Measurements from ENCODE around the gene MYO7A.

The MYO7A gene

DNA sequence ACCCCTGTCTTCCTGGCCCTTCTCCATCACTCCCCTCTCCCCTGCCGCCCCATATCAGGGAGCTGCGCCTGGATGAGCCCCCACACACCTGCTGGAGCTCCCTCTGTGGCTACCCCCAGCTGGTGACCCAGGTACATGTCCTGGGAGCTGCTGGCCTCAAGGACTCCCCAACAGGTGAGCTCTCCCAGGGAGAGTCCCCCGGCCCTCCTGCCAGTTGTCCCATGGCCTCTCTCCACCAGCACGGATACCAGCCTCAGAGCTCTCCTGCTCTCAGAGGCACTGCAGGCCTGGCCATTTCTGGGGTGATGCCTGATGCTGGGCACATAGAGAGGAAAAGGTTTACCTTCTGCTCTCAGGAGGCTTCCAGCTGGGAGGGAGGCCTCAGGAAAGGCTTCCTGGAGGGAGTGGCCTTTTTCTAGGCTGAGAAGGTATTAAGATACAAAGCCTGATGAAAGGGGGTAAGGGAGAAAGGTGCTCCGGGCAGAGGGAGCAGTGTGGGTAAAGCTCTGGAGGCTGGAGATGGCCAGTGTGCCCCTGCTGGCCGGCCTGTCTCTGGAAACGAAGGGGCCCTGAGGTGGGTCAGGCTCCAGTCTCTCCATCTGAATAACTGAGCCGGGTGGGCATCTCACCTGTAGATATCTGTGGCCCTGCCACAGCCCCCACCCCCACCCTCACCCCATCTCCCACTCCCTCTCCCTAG lies 6.0 kb upstream of the MYO7A start:
- no peak for DNase-seq
- no peak overlapping the region for H3K9ac ChIP-seq (ENCODE audit: low read length)
- no peak overlapping the region for H3K27ac ChIP-seq (ENCODE audit: low read length)
- no peaks in the 10 kb centered on the region for H3K27me3 ChIP-seq (replicated peaks; ENCODE audit: insufficient read depth, low read length)
- H3F3A ChIP-seq (ENCODE audit: insufficient read depth, low read length): no peaks in the 10 kb centered on the region
- no peak overlapping the region for H3K4me2 ChIP-seq (ENCODE audit: low read depth, low read length)
- H3K9me3 ChIP-seq (replicated peaks; ENCODE audit: insufficient read depth, low read length): no peaks in the 10 kb centered on the region
- H2AFZ ChIP-seq (ENCODE audit: low read length): no peak overlapping the region
- H3K79me2 ChIP-seq (ENCODE audit: low read length): no peaks in the 10 kb centered on the region
- H3K36me3 ChIP-seq (replicated peaks; ENCODE audit: insufficient read depth, low read length): no peaks in the 10 kb centered on the region
- no peaks in the 10 kb centered on the region for H4K20me1 ChIP-seq (ENCODE audit: insufficient read depth, low read length)
- H3K9me2 ChIP-seq (replicated peaks; ENCODE audit: insufficient read depth, low read length): no peaks in the 10 kb centered on the region
- peaks cover 11% of the 10 kb centered on the region for H3K4me1 ChIP-seq (ENCODE audit: low read length)
- H3K4me3 ChIP-seq (ENCODE audit: low read length): no peak overlapping the region
- TF ChIP-seq EZH2 (optimal IDR thresholded peaks at IDR 0.05; ENCODE audit: low read depth, low read length) (no peak), EZH2phosphoT487 (IDR thresholded peaks at IDR 0.05; ENCODE audit: low read length) (no peak)
- TF ChIP-seq, protein P1, sequence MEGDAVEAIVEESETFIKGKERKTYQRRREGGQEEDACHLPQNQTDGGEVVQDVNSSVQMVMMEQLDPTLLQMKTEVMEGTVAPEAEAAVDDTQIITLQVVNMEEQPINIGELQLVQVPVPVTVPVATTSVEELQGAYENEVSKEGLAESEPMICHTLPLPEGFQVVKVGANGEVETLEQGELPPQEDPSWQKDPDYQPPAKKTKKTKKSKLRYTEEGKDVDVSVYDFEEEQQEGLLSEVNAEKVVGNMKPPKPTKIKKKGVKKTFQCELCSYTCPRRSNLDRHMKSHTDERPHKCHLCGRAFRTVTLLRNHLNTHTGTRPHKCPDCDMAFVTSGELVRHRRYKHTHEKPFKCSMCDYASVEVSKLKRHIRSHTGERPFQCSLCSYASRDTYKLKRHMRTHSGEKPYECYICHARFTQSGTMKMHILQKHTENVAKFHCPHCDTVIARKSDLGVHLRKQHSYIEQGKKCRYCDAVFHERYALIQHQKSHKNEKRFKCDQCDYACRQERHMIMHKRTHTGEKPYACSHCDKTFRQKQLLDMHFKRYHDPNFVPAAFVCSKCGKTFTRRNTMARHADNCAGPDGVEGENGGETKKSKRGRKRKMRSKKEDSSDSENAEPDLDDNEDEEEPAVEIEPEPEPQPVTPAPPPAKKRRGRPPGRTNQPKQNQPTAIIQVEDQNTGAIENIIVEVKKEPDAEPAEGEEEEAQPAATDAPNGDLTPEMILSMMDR (IDR thresholded peaks at IDR 0.05; ENCODE audit: low read length): no peak

DNA sequence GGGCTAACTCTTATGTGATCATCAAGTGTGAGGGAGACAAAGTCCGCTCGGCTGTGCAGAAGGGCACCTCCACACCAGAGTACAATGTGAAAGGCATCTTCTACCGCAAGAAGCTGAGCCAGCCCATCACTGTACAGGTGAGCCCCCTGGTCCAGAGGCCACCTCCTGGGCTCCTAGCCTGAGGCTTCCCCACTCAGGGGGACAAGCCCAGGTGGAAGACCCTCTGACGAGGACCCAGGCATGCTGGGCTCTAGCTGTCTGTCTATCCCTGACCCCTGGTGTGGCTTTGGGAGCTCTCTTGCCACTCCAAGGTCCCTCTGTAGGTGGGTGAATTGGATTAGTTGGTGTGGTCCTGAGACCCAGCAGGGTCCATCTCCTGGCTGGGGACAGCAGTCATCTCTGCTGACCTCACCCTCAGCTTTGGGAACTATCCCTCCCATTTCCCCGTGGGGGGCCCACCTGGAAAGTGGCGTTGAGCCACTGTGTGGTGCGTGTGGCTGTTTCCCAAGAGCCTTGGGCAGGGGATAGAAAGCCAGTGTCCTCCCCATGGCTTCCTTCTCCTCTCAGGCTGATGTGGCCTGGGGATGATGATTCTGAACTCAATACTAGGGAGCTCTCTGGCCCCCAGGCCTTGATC lies 5.4 kb upstream of the MYO7A start:
- H3K27ac ChIP-seq (ENCODE audit: low read length): no peak overlapping the region
- no peaks in the 10 kb centered on the region for H4K20me1 ChIP-seq (ENCODE audit: insufficient read depth, low read length)
- no peak for TF ChIP-seq EZH2phosphoT487 (IDR thresholded peaks at IDR 0.05; ENCODE audit: low read length)
- no peak for TF ChIP-seq EZH2 (optimal IDR thresholded peaks at IDR 0.05; ENCODE audit: low read depth, low read length)
- TF ChIP-seq, protein P1 (IDR thresholded peaks at IDR 0.05; ENCODE audit: low read length): no peak
- H3F3A ChIP-seq (ENCODE audit: insufficient read depth, low read length): peaks cover 4% of the 10 kb centered on the region; the same call in 1 of the 2 replicates
- no peaks in the 10 kb centered on the region for H3K36me3 ChIP-seq (replicated peaks; ENCODE audit: insufficient read depth, low read length)
- H3K9me2 ChIP-seq (replicated peaks; ENCODE audit: insufficient read depth, low read length): no peaks in the 10 kb centered on the region
- H3K9me3 ChIP-seq (replicated peaks; ENCODE audit: insufficient read depth, low read length): no peaks in the 10 kb centered on the region
- no peak overlapping the region for H3K4me3 ChIP-seq (ENCODE audit: low read length)
- DNase-seq: no peak
- peaks cover 11% of the 10 kb centered on the region for H3K4me1 ChIP-seq (ENCODE audit: low read length)
- no peak overlapping the region for H3K4me2 ChIP-seq (ENCODE audit: low read depth, low read length)
- H3K9ac ChIP-seq (ENCODE audit: low read length): no peak overlapping the region
- H3K79me2 ChIP-seq (ENCODE audit: low read length): no peaks in the 10 kb centered on the region
- no peak overlapping the region for H2AFZ ChIP-seq (ENCODE audit: low read length)
- H3K27me3 ChIP-seq (replicated peaks; ENCODE audit: insufficient read depth, low read length): no peaks in the 10 kb centered on the region

DNA sequence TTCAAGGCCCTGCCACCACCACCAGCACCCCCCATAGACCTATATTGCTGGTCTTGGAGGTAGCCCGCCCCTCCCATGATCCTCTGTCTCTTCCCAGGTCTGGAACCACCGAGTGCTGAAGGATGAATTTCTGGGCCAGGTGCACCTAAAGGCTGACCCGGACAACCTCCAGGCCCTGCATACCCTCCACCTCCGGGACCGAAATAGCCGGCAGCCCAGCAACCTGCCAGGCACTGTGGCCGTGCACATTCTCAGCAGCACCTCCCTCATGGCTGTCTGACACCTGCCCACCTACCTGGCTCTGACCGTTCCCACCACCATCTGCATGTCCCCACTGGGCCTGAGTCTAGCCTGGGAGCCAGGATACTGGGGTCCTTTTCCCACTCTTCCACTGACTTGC lies 4.5 kb upstream of the MYO7A start:
- no peak for DNase-seq
- no peak overlapping the region for H3K4me3 ChIP-seq (ENCODE audit: low read length)
- H3K27me3 ChIP-seq (replicated peaks; ENCODE audit: insufficient read depth, low read length): no peaks in the 10 kb centered on the region
- no peaks in the 10 kb centered on the region for H4K20me1 ChIP-seq (ENCODE audit: insufficient read depth, low read length)
- TF ChIP-seq, protein P1 (IDR thresholded peaks at IDR 0.05; ENCODE audit: low read length): no peak
- TF ChIP-seq EZH2 (optimal IDR thresholded peaks at IDR 0.05; ENCODE audit: low read depth, low read length): no peak
- no peak for TF ChIP-seq EZH2phosphoT487 (IDR thresholded peaks at IDR 0.05; ENCODE audit: low read length)
- H3K4me2 ChIP-seq (ENCODE audit: low read depth, low read length): no peak overlapping the region
- no peaks in the 10 kb centered on the region for H3K9me2 ChIP-seq (replicated peaks; ENCODE audit: insufficient read depth, low read length)
- peaks cover 10% of the 10 kb centered on the region; the same call in 1 of the 2 replicates for H3F3A ChIP-seq (ENCODE audit: insufficient read depth, low read length)
- no peak overlapping the region for H3K27ac ChIP-seq (ENCODE audit: low read length)
- H2AFZ ChIP-seq (ENCODE audit: low read length): no peak overlapping the region
- no peaks in the 10 kb centered on the region for H3K36me3 ChIP-seq (replicated peaks; ENCODE audit: insufficient read depth, low read length)
- H3K9ac ChIP-seq (ENCODE audit: low read length): no peak overlapping the region
- peaks cover 12% of the 10 kb centered on the region for H3K4me1 ChIP-seq (ENCODE audit: low read length)
- 0 out of 2 replicates have a peak, but pooled peaks cover 1% of the 10 kb centered on the region for H3K79me2 ChIP-seq (ENCODE audit: low read length)
- H3K9me3 ChIP-seq (replicated peaks; ENCODE audit: insufficient read depth, low read length): no peaks in the 10 kb centered on the region

Data from MM.1S (cell line).